ENCODE results near the gene TMUB2. TPM values are rescaled to one million over a fixed set of nuclear protein-coding genes. Genes with fewer than 3 reads are reported as not detected.

The TMUB2 gene
- total and polyA plus RNA-seq, 9 of the 15 experiments (the other 6 are each of a cell fraction or from before 2014, with no cell fraction given) = 4.1 to 29.8 (median 16.3) TPM

GRCh38 chr17:44199553-44200477 lies 13.0 kb downstream of the TMUB2 start, which contains the start of gene ATXN7L3 (continued):
- TF ChIP-seq NR3C1 (CRISPR knock-in tag; IDR thresholded peaks at IDR 0.05) = no peak
- TF ChIP-seq SP2 (IDR thresholded peaks at IDR 0.05; ENCODE audit: extremely low read depth, low read depth, low read length, poor library complexity, severe bottlenecking) = peak; percentile 45
- no peak for TF ChIP-seq ZNF384 (IDR thresholded peaks at IDR 0.05; ENCODE audit: low read depth, low read length)
- 0 out of 4 replicates have a peak, but pooled peaks of 1 of the 2 experiments have one; percentile 38 for TF ChIP-seq ZMIZ1 (IDR thresholded peaks at IDR 0.05; ENCODE audit: low read depth in 2 of 2, low read length in 2 of 2)
- TF ChIP-seq ZNF586 (CRISPR knock-in tag; conservative IDR thresholded peaks at IDR 0.05) = no peak
- TF ChIP-seq STAT6 (CRISPR knock-in tag; IDR thresholded peaks at IDR 0.05) = no peak
- no peak; the same call in 1 of the 2 replicates for TF ChIP-seq FOSL1 (tag; conservative IDR thresholded peaks at IDR 0.05)
- TF ChIP-seq CBFB (CRISPR knock-in tag; IDR thresholded peaks at IDR 0.05) = no peak
- no peak for TF ChIP-seq ZBTB26 (CRISPR knock-in tag; IDR thresholded peaks at IDR 0.05)
- no peak for TF ChIP-seq ZNF518B (CRISPR knock-in tag; IDR thresholded peaks at IDR 0.05)
- TF ChIP-seq UBTF (IDR thresholded peaks at IDR 0.05; ENCODE audit: borderline replicate concordance in 1 of 2, low read depth in 2 of 2, low read length in 2 of 2) = 0 out of 4 replicates have a peak, but pooled peaks of 1 of the 2 experiments have one; percentile 17

Data from K562 (cell line).